ENCODE results near the gene FUNDC2.

FUNDC2 gene, protein sequence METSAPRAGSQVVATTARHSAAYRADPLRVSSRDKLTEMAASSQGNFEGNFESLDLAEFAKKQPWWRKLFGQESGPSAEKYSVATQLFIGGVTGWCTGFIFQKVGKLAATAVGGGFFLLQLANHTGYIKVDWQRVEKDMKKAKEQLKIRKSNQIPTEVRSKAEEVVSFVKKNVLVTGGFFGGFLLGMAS

GRCh38 chrX:155026727-155027508, at the start of gene FUNDC2:
Gene FUNDC2 (plus strand): TSS chrX:155026844. CDS start chrX:155026939, 95 bp downstream.
- H3K27me3 Mint-ChIP-seq = peaks cover 12% of the 10 kb centered on the region
- H3K9me3 Mint-ChIP-seq = no peaks in the 10 kb centered on the region
- no peaks in the 10 kb centered on the region for H3K36me3 Mint-ChIP-seq
- H3K27ac Mint-ChIP-seq = peak within 1 kb of the TSS; percentile 97
- CTCF ChIA-PET = interaction anchor here (1.0 kb wide), 1 partner anchor 109 kb away, joined by 3 read pairs; no protein-coding TSS in a partner anchor
- peak; percentile 95 for DNase-seq
- H3K4me1 Mint-ChIP-seq = peaks cover 23% of the 10 kb centered on the region
- H3K4me3 Mint-ChIP-seq = peak within 1 kb of the TSS; percentile 88

DNA sequence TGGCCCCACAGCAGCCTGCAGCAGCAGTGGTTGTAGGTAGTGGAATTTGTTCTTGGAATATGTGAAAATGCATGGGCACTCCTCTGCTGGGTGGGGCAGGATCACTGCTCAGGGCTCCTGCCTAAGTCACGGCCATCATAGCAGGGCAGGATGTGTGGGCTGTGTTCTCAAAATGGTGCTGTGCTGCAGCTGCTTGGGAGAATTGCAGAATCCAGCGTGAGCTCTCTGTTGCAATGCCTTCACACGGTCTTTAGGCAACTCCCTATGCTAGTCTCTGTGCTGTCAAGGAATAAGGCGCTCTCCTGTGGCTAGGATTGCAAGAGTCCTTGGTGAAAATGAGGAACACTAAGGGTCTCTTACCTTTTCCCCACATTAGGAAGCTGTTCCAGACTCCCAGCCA, 47.0 kb upstream of the FUNDC2 start:
- H3K9me3 Mint-ChIP-seq = peaks cover 4% of the 10 kb centered on the region
- H3K4me1 Mint-ChIP-seq = peaks cover 27% of the 10 kb centered on the region
- no peaks in the 10 kb centered on the region for H3K27me3 Mint-ChIP-seq
- H3K36me3 Mint-ChIP-seq = peaks cover 4% of the 10 kb centered on the region
- DNase-seq = no peak
- no peak overlapping the region for H3K4me3 Mint-ChIP-seq
- CTCF ChIA-PET = interaction anchor here (0.6 to 2.2 kb wide), 7 partner anchors 60 to 237 kb away, joined by 3 to 16 read pairs (median 3); partner anchors contain the start of gene VBP1
- H3K27ac Mint-ChIP-seq = peak overlapping the region; percentile 21

- Mint-ChIP-seq H3K4me3 (peak overlapping the region; percentile 54), H3K4me1 (peaks cover 27% of the 10 kb centered on the region), H3K27me3 (no peaks in the 10 kb centered on the region), H3K27ac (peak overlapping the region; percentile 86), H3K9me3 (peaks cover 4% of the 10 kb centered on the region), H3K36me3 (peaks cover 4% of the 10 kb centered on the region)
- CTCF ChIA-PET = interaction anchor here (0.6 to 2.2 kb wide), 8 partner anchors 61 to 236 kb away, joined by 3 to 16 read pairs (median 4); partner anchors contain the start of gene VBP1
- peak; percentile 84 for DNase-seq
These were observed 46.1 kb upstream of the FUNDC2 start for GRCh38 chrX:154980330-154981115.

DNA sequence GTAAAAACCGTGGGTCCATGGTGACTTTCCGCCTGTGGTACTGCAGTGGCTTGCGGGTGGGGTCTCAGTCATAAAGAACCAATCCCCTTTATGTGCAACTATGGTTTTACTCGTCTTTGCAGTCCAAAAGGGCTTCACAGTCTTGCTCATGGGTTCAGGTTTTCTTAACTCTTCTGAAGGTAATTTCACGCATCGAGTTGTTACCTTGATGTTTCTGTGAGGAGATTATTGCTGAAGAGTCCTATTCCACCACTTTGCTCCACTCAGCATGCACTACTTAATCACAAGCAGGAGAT, 45.6 kb upstream of the FUNDC2 start:
- DNase-seq = no peak
- Mint-ChIP-seq H3K27me3 (no peaks in the 10 kb centered on the region), H3K4me1 (peaks cover 27% of the 10 kb centered on the region), H3K4me3 (no peak overlapping the region), H3K36me3 (peaks cover 4% of the 10 kb centered on the region), H3K27ac (no peak overlapping the region), H3K9me3 (peaks cover 4% of the 10 kb centered on the region)
- CTCF ChIA-PET = interaction anchor here (1.7 to 2.2 kb wide), 2 partner anchors 63 to 76 kb away, joined by 11 to 16 read pairs; no protein-coding TSS in a partner anchor

DNA sequence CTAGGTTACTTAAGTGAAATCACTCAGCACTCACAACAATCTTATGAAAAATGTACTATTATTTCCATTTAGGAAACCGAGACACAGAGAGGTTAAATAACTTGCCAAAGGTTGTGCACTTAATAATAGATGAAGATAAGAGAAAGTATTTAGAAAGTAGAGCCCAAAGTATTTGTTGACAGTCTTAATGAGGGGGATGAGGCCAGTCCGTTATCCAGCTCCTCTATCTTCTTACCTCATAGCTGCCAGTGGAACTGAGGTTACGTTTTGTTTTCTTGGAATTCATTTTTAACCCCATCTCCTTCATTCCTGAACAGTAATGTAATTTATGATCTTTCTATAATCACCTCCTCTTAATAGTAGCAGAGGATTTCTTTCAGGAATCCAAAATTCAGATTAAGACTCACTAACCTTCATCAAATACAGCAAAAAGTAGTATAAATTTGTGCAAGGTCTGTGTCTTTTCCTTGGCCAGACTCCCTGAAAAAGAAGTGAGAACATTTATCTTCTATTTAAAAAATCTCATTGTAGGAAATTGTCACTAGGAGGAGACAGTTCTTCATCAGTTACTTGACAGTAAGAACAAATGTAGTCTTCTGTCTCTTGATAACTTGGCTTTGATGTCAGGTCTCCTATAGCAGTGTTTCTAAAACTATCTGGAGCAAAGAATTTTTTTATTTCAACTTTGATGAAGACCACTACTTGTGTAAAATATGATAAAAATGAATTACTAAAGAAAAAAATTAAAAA, 39.6 kb upstream of the FUNDC2 start:
- no peak overlapping the region for H3K27ac Mint-ChIP-seq
- DNase-seq = no peak
- H3K4me3 Mint-ChIP-seq = no peak overlapping the region
- CTCF ChIA-PET = interaction anchor here (1.4 to 2.1 kb wide), 3 partner anchors 69 to 71 kb away, joined by 6 to 14 read pairs (median 11); no protein-coding TSS in a partner anchor
- H3K4me1 Mint-ChIP-seq = no peaks in the 10 kb centered on the region
- H3K27me3 Mint-ChIP-seq = peaks cover 4% of the 10 kb centered on the region
- no peaks in the 10 kb centered on the region for H3K36me3 Mint-ChIP-seq
- no peaks in the 10 kb centered on the region for H3K9me3 Mint-ChIP-seq

DNA sequence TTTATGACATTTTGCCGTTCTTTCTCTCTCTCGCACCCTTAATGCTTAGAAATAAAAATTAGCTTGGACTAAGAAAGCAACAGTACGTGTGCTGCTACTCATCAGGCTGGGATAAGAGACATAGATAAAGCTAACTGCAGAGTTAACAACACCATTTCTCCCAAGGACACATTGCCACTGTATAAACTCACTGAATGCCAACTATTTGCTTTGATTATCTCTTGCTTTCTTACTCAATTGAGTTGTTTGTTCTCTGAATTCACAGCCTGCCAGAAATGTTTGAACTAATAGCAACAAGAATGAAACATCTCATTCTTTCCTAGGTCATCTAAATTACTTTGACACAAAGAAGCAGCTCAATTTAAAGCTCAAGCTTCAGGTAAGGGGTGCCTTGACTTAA, 38.7 kb upstream of the FUNDC2 start:
- H3K27me3 Mint-ChIP-seq = peaks cover 4% of the 10 kb centered on the region
- no peaks in the 10 kb centered on the region for H3K9me3 Mint-ChIP-seq
- CTCF ChIA-PET = interaction anchor here (1.4 to 1.5 kb wide), 2 partner anchors 69 to 70 kb away, joined by 6 to 11 read pairs; no protein-coding TSS in a partner anchor
- no peak for DNase-seq
- no peak overlapping the region for H3K27ac Mint-ChIP-seq
- H3K4me3 Mint-ChIP-seq = no peak overlapping the region
- H3K36me3 Mint-ChIP-seq = no peaks in the 10 kb centered on the region
- no peaks in the 10 kb centered on the region for H3K4me1 Mint-ChIP-seq

GRCh38 chrX:154988719-154989118, 37.9 kb upstream of the FUNDC2 start:
- Mint-ChIP-seq H3K27ac (no peak overlapping the region), H3K27me3 (peaks cover 4% of the 10 kb centered on the region), H3K4me1 (no peaks in the 10 kb centered on the region), H3K4me3 (no peak overlapping the region), H3K9me3 (no peaks in the 10 kb centered on the region), H3K36me3 (no peaks in the 10 kb centered on the region)
- DNase-seq = no peak
- CTCF ChIA-PET = interaction anchor here (1.0 to 1.5 kb wide), 3 partner anchors 68 to 71 kb away, joined by 4 to 11 read pairs (median 6); no protein-coding TSS in a partner anchor

DNA sequence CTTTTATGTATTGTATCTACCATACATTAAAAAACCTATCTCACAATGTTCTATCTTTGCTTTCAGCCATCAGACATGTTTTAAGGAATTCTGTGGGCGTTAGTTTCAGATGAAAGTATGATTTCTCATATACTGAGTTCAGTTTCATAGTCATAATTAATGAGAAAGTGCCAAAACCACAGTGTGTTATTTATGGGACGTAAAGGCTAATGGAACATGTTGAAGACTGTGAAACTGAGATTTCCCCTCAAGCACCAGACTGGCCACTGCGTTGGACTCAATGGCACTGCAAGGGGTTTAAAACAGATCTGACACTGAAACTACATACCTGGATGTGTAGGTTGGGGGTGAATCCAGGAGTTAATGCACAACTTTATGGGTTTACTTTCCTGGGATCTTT, 36.1 kb upstream of the FUNDC2 start:
- no peaks in the 10 kb centered on the region for H3K4me1 Mint-ChIP-seq
- no peak overlapping the region for H3K27ac Mint-ChIP-seq
- H3K9me3 Mint-ChIP-seq = no peaks in the 10 kb centered on the region
- no peak overlapping the region for H3K4me3 Mint-ChIP-seq
- H3K36me3 Mint-ChIP-seq = no peaks in the 10 kb centered on the region
- H3K27me3 Mint-ChIP-seq = peaks cover 4% of the 10 kb centered on the region
- no peak for DNase-seq
- CTCF ChIA-PET = interaction anchor here (0.7 kb wide), 1 partner anchor 66 kb away, joined by 3 read pairs; no protein-coding TSS in a partner anchor

- H3K36me3 Mint-ChIP-seq = no peaks in the 10 kb centered on the region
- H3K4me3 Mint-ChIP-seq = no peak overlapping the region
- no peak for DNase-seq
- CTCF ChIA-PET = interaction anchor here (0.7 kb wide), 1 partner anchor 66 kb away, joined by 3 read pairs; no protein-coding TSS in a partner anchor
- H3K9me3 Mint-ChIP-seq = no peaks in the 10 kb centered on the region
- peaks cover 4% of the 10 kb centered on the region for H3K27me3 Mint-ChIP-seq
- H3K27ac Mint-ChIP-seq = no peak overlapping the region
- H3K4me1 Mint-ChIP-seq = no peaks in the 10 kb centered on the region
These were observed 35.6 kb upstream of the FUNDC2 start for GRCh38 chrX:154991039-154991438.

DNA sequence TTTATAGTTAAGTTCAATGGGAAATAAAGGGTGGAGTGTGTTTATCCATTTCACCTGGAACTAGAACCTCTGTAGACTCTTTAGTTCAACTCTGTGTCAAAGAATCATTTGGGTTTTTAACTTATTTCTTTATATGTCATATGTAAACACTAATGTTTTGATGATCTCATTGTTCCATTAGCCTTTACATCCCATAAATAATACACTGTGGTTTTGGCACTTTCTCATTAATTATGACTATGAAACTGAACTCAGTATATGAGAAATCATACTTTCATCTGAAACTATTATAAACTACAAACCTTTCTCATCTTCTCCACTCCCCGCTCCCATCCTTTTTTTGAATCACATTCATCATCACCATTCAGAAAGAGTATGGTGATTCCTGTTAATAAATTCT, 35.2 kb upstream of the FUNDC2 start:
- no peaks in the 10 kb centered on the region for H3K36me3 Mint-ChIP-seq
- peaks cover 4% of the 10 kb centered on the region for H3K27me3 Mint-ChIP-seq
- H3K4me1 Mint-ChIP-seq = no peaks in the 10 kb centered on the region
- no peak overlapping the region for H3K27ac Mint-ChIP-seq
- CTCF ChIA-PET = no interaction called here
- no peak for DNase-seq
- H3K9me3 Mint-ChIP-seq = no peaks in the 10 kb centered on the region
- H3K4me3 Mint-ChIP-seq = no peak overlapping the region

GRCh38 chrX:154998204-154998880, 28.3 kb upstream of the FUNDC2 start:
- H3K9me3 Mint-ChIP-seq = no peaks in the 10 kb centered on the region
- H3K27me3 Mint-ChIP-seq = peaks cover 3% of the 10 kb centered on the region
- CTCF ChIA-PET = no interaction called here
- no peak for DNase-seq
- no peaks in the 10 kb centered on the region for H3K36me3 Mint-ChIP-seq
- no peak overlapping the region for H3K4me3 Mint-ChIP-seq
- peaks cover 2% of the 10 kb centered on the region for H3K4me1 Mint-ChIP-seq
- no peak overlapping the region for H3K27ac Mint-ChIP-seq

GRCh38 chrX:155000841-155001240, 25.8 kb upstream of the FUNDC2 start:
- H3K9me3 Mint-ChIP-seq = no peaks in the 10 kb centered on the region
- CTCF ChIA-PET = no interaction called here
- DNase-seq = no peak

DNA sequence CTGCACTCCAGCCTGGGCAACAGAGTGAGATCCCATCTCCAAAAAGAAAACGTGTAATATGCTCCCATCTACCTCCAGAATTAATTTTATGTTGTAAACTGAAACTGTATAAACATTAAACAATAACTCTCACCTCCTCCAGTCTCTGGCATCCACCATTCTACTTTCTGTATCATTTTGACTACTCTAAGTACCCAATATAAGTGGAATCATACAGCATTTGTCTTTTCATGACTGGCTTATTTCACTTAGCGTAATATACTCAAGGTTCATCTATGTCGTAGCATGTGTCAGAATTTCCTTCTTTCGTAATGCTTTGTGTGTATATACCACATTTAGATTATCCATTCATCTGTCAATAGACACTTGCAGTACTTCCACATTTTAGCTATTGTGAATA, 24.8 kb upstream of the FUNDC2 start:
- H3K36me3 Mint-ChIP-seq = no peaks in the 10 kb centered on the region
- H3K27ac Mint-ChIP-seq = no peak overlapping the region
- H3K27me3 Mint-ChIP-seq = peaks cover 3% of the 10 kb centered on the region
- peaks cover 2% of the 10 kb centered on the region for H3K4me1 Mint-ChIP-seq
- H3K9me3 Mint-ChIP-seq = no peaks in the 10 kb centered on the region
- CTCF ChIA-PET = no interaction called here
- no peak for DNase-seq
- no peak overlapping the region for H3K4me3 Mint-ChIP-seq

More at GRCh38 chrX:155000841-155001240, 25.8 kb upstream of the FUNDC2 start:
- Mint-ChIP-seq H3K27me3 (peaks cover 3% of the 10 kb centered on the region), H3K4me3 (no peak overlapping the region), H3K27ac (no peak overlapping the region), H3K36me3 (no peaks in the 10 kb centered on the region), H3K4me1 (peaks cover 2% of the 10 kb centered on the region)
